Thyroid gland (tissue), 4 donors: Measurements from ENCODE around the gene STEAP1B.

ENCODE experiments used
- POLR2A ChIP-seq, 2 donors: fragments of 450-650 bp; IDR thresholded peaks; one replicate each; pipeline ENCODE4 v1.6.1; 2017; ENCODE audit warnings: antibody characterized with exemption in 2 of 2, mild to moderate bottlenecking in 2 of 2, moderate library complexity in 1 of 2
- TF ChIP-seq, protein P1 (sequence below), 6 experiments: fragments of 200-600 bp in 3 of 6; fragments of 450-650 bp in 3 of 6; sonication (generic) in 3 of 6; IDR thresholded peaks; one replicate each; pipeline ENCODE4 v1.5.1; 2016 to 2019; ENCODE audit warnings: antibody characterized with exemption in 6 of 6, mild to moderate bottlenecking in 2 of 6, inconsistent platforms in 1 of 6, moderate library complexity in 1 of 6

GRCh38 chr7:22419488-22419887 is 80.5 kb downstream of the STEAP1B start:
- TF ChIP-seq, protein P1, sequence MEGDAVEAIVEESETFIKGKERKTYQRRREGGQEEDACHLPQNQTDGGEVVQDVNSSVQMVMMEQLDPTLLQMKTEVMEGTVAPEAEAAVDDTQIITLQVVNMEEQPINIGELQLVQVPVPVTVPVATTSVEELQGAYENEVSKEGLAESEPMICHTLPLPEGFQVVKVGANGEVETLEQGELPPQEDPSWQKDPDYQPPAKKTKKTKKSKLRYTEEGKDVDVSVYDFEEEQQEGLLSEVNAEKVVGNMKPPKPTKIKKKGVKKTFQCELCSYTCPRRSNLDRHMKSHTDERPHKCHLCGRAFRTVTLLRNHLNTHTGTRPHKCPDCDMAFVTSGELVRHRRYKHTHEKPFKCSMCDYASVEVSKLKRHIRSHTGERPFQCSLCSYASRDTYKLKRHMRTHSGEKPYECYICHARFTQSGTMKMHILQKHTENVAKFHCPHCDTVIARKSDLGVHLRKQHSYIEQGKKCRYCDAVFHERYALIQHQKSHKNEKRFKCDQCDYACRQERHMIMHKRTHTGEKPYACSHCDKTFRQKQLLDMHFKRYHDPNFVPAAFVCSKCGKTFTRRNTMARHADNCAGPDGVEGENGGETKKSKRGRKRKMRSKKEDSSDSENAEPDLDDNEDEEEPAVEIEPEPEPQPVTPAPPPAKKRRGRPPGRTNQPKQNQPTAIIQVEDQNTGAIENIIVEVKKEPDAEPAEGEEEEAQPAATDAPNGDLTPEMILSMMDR (IDR thresholded peaks at IDR 0.05): no peak
- no peak for TF ChIP-seq POLR2A (IDR thresholded peaks at IDR 0.05)
